Coronary artery (tissue), 2 donors: ENCODE measurements around the gene LTBR.
A peak's percentile ranks its signal among the peaks of the same experiment; 100 is the strongest.

Experiments used
- DNase-seq: peaks from one replicate; pipeline ENCODE4 v3.0.0-alpha.2; 2017; ENCODE audit warnings: low spot score
- H3K27ac ChIP-seq, 2 donors: fragments of 200-600 bp; sonication (generic); one replicate each; pipeline ENCODE4 v1.5.1; 2016 to 2019
- H3K4me3 ChIP-seq: fragments of 200-600 bp; sonication (generic); 2 replicates; pipeline ENCODE4 v1.5.1; 2016; ENCODE audit warnings: mild to moderate bottlenecking, moderate library complexity
- TF ChIP-seq, protein P1 (sequence below): fragments of 200-600 bp; sonication (generic); IDR thresholded peaks from one replicate; pipeline ENCODE4 v1.5.1; 2019; ENCODE audit warnings: antibody characterized with exemption

LTBR gene

DNA sequence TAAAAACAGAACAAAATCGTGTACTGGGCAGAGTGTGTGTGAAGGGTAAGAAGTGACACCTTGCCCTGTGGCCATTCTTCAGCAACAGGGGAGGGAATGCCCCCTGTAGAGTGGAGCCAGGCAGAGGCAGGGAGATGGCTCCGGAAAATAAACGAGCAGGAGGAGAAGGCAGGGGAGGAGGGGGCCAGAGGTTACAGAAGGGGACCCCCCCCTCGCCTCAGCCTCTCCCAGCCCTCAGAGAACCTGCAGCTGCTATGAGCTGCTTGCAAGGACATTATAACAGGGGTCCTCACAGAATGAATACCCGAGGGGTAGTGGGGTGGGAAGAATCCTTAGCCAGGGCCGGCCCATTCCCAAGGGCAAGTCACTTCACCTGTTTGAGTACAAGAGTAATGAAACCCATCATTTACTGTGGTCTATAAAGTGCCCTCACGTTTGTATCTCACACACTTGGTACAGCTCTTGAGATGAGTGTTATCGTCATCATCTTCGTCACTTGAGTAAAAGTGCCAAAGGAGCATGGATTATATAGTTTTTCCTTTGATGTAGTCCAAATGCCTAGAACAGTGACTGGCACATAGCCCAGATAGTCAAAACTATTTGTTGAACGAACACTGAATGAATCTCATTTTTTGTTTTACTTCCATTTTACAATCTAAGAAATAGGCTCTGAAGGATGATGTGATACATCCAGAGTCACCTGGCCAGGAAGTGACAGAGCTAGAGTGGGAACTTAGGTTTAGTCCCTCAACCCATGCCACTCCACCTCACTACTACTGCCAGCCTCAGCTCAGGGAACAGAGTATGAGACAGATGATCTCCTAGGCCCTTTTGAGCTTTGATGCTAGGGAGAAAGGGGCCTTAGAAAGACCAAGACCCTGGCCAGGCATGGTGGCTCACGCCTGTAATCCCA lies 23.1 kb upstream of the LTBR start:
- TF ChIP-seq, protein P1, sequence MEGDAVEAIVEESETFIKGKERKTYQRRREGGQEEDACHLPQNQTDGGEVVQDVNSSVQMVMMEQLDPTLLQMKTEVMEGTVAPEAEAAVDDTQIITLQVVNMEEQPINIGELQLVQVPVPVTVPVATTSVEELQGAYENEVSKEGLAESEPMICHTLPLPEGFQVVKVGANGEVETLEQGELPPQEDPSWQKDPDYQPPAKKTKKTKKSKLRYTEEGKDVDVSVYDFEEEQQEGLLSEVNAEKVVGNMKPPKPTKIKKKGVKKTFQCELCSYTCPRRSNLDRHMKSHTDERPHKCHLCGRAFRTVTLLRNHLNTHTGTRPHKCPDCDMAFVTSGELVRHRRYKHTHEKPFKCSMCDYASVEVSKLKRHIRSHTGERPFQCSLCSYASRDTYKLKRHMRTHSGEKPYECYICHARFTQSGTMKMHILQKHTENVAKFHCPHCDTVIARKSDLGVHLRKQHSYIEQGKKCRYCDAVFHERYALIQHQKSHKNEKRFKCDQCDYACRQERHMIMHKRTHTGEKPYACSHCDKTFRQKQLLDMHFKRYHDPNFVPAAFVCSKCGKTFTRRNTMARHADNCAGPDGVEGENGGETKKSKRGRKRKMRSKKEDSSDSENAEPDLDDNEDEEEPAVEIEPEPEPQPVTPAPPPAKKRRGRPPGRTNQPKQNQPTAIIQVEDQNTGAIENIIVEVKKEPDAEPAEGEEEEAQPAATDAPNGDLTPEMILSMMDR = no peak
- no peak for DNase-seq
- no peak overlapping the region for H3K4me3 ChIP-seq
- H3K27ac ChIP-seq = peak overlapping the region in 1 of 2 donors; percentile 61

DNA sequence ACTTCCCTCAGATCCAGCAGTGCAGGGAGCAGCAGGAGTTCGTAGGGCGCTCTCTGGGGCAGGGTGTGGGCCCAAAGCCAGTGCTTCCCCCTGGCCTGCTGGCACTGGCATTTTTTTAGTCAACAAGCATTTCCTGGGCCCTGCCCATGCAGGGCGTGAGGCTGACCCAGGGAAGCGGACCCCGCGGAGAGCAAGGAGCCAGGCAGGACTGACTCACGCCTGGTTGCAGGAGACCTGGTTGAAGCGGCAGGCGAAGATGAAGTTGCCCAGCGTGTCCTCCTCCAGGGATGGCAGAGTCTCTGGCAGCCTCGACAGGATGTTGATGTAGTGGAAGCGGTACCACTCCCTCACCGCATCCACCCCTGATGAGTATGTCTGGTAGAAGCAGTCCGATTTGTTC lies 22.1 kb upstream of the LTBR start:
- no peak overlapping the region for H3K4me3 ChIP-seq
- H3K27ac ChIP-seq = peak overlapping the region in 1 of 2 donors; percentile 75
- DNase-seq = peak; percentile 88
- TF ChIP-seq, protein P1 = no peak

DNA sequence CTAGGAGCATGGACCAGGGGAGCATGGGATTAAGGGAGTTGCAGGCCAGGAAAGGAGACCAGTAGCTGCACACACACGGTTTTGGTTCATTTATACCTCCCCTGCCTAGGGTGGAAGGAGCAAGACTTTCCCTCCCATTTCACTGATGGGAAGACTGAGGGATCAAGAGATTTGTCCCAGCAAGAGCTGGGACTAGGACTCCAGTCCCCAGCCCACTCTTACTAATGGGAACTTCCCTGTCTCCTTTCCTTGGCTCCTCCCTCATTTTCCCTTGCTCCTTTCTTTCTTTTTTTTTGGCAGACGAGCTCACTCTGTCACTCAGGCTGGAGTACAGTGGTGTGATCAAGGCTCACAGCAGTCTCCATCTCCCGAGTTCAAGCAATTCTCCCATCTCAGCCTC lies 21.6 kb upstream of the LTBR start:
- peak overlapping the region in 1 of 2 donors; percentile 75 for H3K27ac ChIP-seq
- DNase-seq = no peak
- H3K4me3 ChIP-seq = no peak overlapping the region
- TF ChIP-seq, protein P1 = no peak

DNA sequence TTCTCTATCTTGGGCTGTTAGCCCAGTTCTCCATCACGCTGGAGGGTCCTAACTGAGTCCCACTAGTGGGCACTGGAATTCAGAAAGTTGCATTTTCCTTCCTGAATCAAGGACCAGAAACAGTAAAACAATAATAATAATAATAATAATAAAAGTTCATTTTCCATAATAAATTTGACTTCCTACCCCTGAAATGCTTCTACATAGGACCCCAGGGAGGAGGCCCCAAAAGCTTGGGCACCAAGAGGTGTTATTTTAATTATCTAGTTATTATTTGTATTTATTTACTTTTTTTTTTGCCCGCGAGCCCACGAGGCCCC lies 21.0 kb upstream of the LTBR start:
- no peak for DNase-seq
- TF ChIP-seq, protein P1 = no peak
- H3K27ac ChIP-seq = peak overlapping the region in 1 of 2 donors; percentile 50
- H3K4me3 ChIP-seq = peak overlapping the region; percentile 75

DNA sequence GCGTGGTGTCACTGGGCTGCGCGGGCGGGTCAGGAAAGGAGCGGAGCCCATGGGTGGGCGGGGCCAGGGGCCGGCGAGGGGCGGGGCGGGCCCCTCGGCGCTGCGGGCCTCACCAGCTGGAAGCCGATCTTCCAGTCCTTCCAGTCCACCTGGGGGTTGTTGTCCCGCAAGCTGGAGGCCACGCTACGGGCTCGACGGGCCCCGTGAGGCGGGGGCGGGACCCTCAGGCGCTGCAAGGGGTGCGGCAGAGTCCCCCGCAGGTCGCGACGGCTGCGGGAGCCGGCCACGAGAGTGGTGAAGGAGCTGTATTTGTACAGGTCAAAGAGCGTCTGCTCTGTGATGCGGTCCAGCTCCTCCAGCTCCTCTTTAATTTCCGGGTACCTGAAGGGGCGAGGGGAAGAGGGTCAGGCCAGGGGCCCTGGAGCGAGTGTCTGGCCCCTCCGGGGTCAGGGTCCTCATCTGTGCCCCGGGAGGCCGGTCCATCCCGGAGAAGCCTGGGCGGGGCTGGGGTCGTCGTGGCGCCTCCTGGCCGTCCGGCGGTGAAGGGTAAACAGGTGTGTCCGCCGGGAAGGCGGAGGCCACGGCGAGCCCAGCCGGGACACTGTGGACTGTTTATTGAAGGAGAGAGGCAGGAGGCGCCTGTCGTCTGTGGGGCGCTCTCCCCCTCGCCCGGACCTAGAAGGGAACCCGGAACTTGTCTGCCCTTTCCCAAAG lies 20.5 kb upstream of the LTBR start:
- H3K4me3 ChIP-seq = peak overlapping the region; percentile 75
- no peak for DNase-seq
- TF ChIP-seq, protein P1 = no peak
- peak overlapping the region; percentile 50 to 86 for H3K27ac ChIP-seq

DNA sequence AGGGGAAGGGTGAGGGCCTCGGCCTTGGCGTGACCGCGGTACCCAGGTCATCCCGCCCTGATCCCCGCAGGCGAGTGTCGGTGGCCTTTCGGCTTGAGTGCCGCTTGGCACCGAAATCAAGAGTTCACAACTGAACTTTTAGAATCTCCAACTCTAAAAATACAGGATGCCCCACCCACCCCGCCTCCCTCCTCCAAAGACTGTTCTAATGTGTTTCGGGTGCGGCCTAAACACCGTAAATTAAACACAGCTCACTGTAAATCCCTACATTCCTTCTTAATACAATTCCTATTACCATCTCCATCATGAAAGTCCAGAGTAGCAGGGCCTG lies 20.0 kb upstream of the LTBR start:
- Histone ChIP-seq H3K27ac (peak overlapping the region; percentile 50 to 86), H3K4me3 (peak overlapping the region; percentile 75)
- TF ChIP-seq, protein P1 = no peak
- DNase-seq = no peak
